ENCODE results near the gene EVX1. TPM values are rescaled to one million over a fixed set of nuclear protein-coding genes. Genes with fewer than 3 reads are reported as not detected.

Gene EVX1
- total RNA-seq, 1 experiment from 2014 or later = 0.33 TPM

DNA sequence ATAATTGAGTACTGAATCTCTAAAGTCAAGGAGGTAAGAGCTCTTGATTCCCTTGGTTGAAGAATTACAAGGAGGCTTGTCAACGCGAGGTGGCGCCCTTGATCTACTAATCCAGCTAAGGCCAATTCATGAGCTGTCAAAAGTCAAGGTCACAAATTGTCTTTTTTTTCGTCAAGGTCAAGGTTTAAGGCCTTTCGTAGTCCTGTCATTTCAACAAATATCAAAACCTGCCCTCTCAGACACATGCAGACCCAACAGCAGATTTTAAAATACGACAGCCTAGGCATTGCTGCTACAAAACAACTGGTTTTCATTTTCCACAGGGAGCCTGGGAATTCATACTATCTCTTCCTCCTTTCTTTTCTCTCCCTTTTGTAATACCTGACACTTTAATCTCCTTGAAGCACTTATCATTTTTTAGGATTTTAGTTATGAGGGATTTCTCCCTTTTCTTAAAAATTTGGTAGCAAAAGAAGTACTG, 46.3 kb upstream of the EVX1 start:
- H3K27me3 ChIP-seq (ENCODE audit: low read length) = no peaks in the 10 kb centered on the region

DNA sequence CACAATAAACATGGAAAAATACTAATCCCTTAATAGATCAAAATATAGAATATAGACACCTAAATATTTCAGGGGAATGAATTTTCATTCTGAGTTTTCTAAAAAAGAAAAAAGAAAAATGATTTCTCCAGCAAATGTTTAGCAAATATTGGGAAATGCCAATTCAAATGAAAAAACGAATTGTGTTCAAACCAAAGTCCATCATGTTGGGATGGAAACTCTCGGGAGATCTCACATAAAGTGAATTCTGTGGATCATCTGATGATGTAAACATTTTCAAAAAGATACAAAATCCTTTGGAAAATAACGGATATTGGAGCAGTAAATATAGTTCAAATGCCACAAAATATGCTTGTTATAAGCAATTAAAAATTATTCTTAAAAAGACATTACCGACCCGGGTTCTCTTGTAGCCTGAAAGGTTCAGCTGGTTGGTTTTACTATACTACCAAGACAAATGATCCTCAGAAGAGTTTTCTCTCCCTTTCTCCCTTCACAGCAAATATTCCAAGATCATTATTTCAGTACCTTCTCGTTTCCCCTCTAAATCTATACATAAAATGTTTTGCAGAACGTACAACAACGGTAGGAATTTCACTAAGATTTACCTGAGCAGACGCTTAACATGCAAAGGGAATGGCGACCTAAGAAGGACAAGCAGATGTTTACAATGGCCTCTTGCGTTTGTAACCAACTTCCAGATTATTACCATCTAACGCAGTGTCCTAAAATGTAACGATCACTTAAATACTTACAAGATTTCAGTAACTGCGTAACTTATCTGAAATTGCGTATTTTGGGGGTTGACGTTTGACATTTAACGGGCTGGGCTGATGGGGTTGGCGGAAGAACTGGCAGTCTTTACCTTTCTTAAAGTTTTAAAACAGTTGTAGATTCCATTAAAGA, 45.2 kb upstream of the EVX1 start:
- peak overlapping the region; percentile 97 for H3K9ac ChIP-seq (ENCODE audit: low read length)
- intact Hi-C loops (cut with micrococcal nuclease) = loop anchor here (2.0 to 5.0 kb wide), 5 partner anchors 379 to 895 kb away; partner anchors contain the start of genes HIBADH and TAX1BP1
- TSS peak; percentile 41 for BruUV-seq (replicated peaks)

More for the DNA sequence above, 46.3 kb upstream of the EVX1 start:
- H2AFZ ChIP-seq (ENCODE audit: low read length) = no peak overlapping the region
- peak overlapping the region; percentile 91 for H3K4me3 ChIP-seq (ENCODE audit: low read length)
- 0 out of 2 replicates have a peak, but pooled peaks cover 6% of the 10 kb centered on the region for H3K36me3 ChIP-seq (ENCODE audit: low read depth, low read length)
- no peak for TF ChIP-seq EZH2phosphoT487 (IDR thresholded peaks at IDR 0.05; ENCODE audit: borderline replicate concordance, low read length)
- TF ChIP-seq, protein P1, sequence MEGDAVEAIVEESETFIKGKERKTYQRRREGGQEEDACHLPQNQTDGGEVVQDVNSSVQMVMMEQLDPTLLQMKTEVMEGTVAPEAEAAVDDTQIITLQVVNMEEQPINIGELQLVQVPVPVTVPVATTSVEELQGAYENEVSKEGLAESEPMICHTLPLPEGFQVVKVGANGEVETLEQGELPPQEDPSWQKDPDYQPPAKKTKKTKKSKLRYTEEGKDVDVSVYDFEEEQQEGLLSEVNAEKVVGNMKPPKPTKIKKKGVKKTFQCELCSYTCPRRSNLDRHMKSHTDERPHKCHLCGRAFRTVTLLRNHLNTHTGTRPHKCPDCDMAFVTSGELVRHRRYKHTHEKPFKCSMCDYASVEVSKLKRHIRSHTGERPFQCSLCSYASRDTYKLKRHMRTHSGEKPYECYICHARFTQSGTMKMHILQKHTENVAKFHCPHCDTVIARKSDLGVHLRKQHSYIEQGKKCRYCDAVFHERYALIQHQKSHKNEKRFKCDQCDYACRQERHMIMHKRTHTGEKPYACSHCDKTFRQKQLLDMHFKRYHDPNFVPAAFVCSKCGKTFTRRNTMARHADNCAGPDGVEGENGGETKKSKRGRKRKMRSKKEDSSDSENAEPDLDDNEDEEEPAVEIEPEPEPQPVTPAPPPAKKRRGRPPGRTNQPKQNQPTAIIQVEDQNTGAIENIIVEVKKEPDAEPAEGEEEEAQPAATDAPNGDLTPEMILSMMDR (conservative IDR thresholded peaks at IDR 0.05; ENCODE audit: low read depth, low read length) = peak; percentile 91
- no peak for TF ChIP-seq EZH2 (IDR thresholded peaks at IDR 0.05; ENCODE audit: low read length, unreplicated experiment)
- H3K79me2 ChIP-seq (ENCODE audit: low read length) = peaks cover 95% of the 10 kb centered on the region
- CTCF ChIA-PET = interaction anchor here (0.6 to 2.1 kb wide), 19 partner anchors 9 to 865 kb away, joined by 3 to 35 read pairs (median 4); partner anchors contain the start of gene TAX1BP1
- peak overlapping the region; percentile 97 for H3K9ac ChIP-seq (ENCODE audit: low read length)
- DNase-seq = peak; percentile 89
- no peak for ATAC-seq
- H3K27ac ChIP-seq (ENCODE audit: low read length) = peak overlapping the region; percentile 21; the same call in 1 of the 2 replicates
- peaks cover 12% of the 10 kb centered on the region; the same call in 1 of the 2 replicates for H4K20me1 ChIP-seq (ENCODE audit: low read length)
- no peaks in the 10 kb centered on the region for H3K9me3 ChIP-seq (ENCODE audit: low read length)
- BruUV-seq (replicated peaks) = no TSS peak
- intact Hi-C loops (cut with micrococcal nuclease) = loop anchor here (1.0 to 5.0 kb wide), 9 partner anchors 380 to 896 kb away; partner anchors contain the start of genes HIBADH and TAX1BP1
- peak overlapping the region; percentile 99 for H3K4me2 ChIP-seq (ENCODE audit: low read length)
- H3K4me1 ChIP-seq (ENCODE audit: insufficient read depth, low read length) = peaks cover 14% of the 10 kb centered on the region
- POLR2A ChIA-PET (ENCODE audit: unreplicated experiment) = interaction anchor here (0.6 kb wide), 5 partner anchors 20 to 841 kb away, joined by 3 to 7 read pairs (median 4); no protein-coding TSS in a partner anchor
- no peaks in the 10 kb centered on the region for H3F3A ChIP-seq (ENCODE audit: low read length, unreplicated experiment)
- no peaks in the 10 kb centered on the region for H3K9me2 ChIP-seq (replicated peaks; ENCODE audit: low read length)

More for the DNA sequence above, 45.2 kb upstream of the EVX1 start:
- Histone ChIP-seq H3K79me2 (ENCODE audit: low read length) (peaks cover 95% of the 10 kb centered on the region), H3K4me2 (ENCODE audit: low read length) (peak overlapping the region; percentile 99), H3K27me3 (ENCODE audit: low read length) (no peaks in the 10 kb centered on the region), H3K9me3 (ENCODE audit: low read length) (no peaks in the 10 kb centered on the region), H2AFZ (ENCODE audit: low read length) (no peak overlapping the region), H3K9me2 (replicated peaks; ENCODE audit: low read length) (no peaks in the 10 kb centered on the region), H3K36me3 (ENCODE audit: low read depth, low read length) (0 out of 2 replicates have a peak, but pooled peaks cover 6% of the 10 kb centered on the region), H3F3A (ENCODE audit: low read length, unreplicated experiment) (no peaks in the 10 kb centered on the region), H3K4me1 (ENCODE audit: insufficient read depth, low read length) (peaks cover 16% of the 10 kb centered on the region), H3K27ac (ENCODE audit: low read length) (peak overlapping the region; percentile 53), H4K20me1 (ENCODE audit: low read length) (peaks cover 12% of the 10 kb centered on the region; the same call in 1 of the 2 replicates), H3K4me3 (ENCODE audit: low read length) (peak overlapping the region; percentile 91)
- DNase-seq (peak; percentile 39), ATAC-seq (no peak)
- TF ChIP-seq, protein P1 (conservative IDR thresholded peaks at IDR 0.05; ENCODE audit: low read depth, low read length) = no peak
- TF ChIP-seq EZH2 (IDR thresholded peaks at IDR 0.05; ENCODE audit: low read length, unreplicated experiment) (no peak), EZH2phosphoT487 (IDR thresholded peaks at IDR 0.05; ENCODE audit: borderline replicate concordance, low read length) (no peak)
- ChIA-PET POLR2A (ENCODE audit: unreplicated experiment) (no interaction called here), CTCF (no interaction called here)

Data from PC-3 (cell line).